ENCODE results near the gene ODF2. TPM values are rescaled to one million over a fixed set of nuclear protein-coding genes. Genes with fewer than 3 reads are reported as not detected.
"Not testable (repeated sequence)": the region's sequence is repeated elsewhere in the genome, so short reads cannot be mapped to it uniquely, and the experiment has no call there.

ODF2 gene
- total RNA-seq, 1 experiment from 2014 or later = 55.7 TPM

DNA sequence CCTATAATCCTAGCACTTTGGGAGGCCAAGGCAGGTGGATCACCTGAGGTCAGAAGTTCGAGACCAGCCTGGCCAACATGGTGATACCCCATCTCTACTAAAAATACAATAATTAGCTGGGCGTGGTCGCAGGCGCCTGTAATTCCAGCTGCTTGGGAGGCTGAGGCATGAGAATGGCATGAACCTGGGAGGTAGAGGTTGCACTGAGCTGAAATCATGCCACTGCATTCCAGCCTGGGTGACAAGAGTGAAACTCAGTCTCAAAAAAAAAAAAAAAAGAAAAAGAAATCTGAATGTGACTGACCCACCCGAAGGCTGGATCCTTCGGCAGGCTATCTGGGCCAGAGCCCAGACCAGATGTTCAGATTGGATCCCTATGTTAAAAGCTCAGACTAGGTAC lies 32.5 kb upstream of the ODF2 start:
- DNase-seq (ENCODE audit: low spot score) = peak; percentile 63

DNA sequence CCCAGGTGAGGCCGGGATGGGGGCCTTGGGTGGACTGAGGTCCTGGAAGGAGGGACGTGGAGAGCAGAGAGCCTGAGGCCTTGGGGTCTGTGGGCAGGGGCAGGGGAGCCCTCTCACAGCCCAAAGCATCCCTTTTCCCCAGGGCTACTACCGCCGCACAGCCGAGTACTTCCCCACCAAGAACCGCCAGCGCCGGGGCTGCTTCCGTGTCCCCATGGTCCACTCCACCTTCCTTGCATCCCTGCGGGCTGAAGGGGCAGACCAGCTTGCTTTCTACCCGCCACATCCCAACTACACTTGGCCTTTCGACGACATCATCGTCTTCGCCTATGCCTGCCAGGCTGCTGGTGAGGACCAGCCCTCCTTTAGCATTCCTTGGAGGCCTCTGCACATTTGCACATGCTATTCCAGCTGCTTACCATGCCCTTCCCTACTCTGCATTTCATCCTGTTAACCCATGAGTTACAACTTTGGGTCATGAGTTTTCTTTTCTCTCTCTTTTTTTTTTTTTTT lies 31.5 kb upstream of the ODF2 start:
- DNase-seq (ENCODE audit: low spot score) = no peak

DNA sequence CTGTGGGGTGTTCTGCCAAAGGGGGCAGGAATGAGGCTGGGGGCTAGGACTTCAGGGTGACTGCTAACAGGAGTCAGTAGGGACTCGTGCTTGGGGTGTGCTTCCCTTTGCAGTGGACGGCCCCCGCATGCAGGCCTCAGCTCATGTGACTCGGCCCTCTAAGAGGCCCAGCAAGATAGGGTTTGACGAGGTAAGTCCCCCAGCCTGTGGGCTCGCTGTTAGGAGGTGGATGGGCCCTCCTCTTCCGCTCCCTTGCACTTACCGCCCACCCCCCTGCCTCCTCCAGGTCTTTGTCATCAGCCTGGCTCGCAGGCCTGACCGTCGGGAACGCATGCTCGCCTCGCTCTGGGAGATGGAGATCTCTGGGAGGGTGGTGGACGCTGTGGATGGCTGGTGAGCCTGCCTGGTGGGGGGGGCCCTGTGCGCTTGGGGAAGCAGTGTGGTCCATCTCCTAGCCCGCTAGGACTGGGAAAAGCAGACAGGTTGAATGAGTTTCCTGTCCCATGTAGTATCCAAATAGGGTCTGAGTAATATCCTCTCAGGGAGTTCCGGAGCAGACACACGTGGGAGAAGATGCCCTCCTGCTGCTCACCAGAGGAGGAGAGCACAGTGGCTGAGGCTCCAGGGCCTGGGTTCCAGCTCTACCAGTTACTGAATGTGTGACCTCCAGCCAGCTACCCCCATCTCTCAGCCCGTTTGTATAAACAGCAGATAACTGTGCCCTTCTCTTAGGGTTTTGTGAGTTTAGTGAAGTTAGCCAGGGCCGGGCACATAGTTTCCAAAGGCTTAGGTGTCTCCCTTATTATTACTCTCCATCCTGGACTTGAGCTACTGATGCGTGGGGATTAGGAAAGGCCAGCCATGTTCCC lies 26.9 kb upstream of the ODF2 start:
- DNase-seq (ENCODE audit: low spot score) = peak; percentile 60

DNA sequence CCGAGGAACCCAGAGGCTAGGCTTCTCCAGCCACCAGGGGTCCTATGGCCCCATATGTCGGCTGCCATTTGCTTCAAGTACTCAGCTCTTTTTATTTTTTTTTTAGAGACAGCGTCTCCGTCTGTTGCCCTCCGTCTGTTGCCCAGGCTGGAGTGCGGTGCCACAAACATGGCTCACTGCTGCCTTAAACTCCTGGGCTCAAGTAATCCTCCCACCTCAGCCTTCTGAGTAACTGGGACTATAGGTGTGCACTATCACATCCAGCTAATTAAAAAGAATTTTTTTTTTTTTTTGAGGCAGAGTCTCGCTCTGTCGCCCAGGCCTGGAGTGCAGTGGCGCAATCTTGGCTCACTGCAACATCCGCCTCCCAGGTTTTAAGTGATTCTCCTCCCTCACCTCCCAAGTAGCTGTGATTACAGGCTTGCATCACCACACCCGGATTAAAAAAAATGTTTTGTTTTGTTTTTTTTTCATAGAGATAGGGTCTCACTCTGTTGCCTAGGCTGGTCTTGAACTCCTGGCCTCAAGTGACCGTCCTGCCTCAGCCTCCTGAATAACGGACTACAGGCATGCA lies 26.2 kb upstream of the ODF2 start:
- DNase-seq (ENCODE audit: low spot score) = no peak

DNA sequence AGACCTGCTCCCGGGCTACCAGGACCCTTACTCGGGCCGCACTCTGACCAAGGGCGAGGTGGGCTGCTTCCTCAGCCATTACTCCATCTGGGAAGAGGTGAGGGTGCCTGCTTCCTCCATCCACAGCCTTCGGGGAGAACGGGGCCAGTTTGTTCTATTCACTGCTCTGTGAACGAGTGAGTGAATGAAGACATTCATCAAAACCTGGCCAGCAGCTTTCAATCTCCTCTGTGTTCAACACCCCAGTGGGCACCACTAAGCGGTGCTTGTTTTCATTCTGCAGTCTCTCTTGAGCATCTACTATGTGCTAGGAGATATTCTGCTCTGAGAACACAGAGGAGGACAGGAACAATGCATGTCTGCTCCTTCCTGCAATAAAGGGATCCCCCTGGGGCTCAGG lies 24.6 kb upstream of the ODF2 start:
- no peak for DNase-seq (ENCODE audit: low spot score)

DNA sequence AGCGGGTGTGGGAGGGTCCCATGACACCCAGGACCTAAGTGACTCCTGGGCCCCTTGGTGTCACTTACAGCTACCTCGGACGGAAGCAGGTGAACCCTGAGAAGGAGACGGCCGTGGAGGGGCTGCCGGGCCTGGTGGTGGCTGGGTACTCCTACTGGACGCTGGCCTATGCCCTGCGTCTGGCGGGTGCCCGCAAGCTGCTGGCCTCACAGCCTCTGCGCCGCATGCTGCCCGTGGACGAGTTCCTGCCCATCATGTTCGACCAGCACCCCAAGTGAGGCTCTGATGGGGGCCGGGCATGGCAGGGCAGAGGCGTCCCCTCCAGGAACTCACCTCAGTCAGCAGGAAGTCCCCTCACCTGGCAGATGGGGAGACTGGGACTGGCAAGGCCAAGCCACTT lies 21.5 kb upstream of the ODF2 start:
- DNase-seq (ENCODE audit: low spot score) = no peak

DNA sequence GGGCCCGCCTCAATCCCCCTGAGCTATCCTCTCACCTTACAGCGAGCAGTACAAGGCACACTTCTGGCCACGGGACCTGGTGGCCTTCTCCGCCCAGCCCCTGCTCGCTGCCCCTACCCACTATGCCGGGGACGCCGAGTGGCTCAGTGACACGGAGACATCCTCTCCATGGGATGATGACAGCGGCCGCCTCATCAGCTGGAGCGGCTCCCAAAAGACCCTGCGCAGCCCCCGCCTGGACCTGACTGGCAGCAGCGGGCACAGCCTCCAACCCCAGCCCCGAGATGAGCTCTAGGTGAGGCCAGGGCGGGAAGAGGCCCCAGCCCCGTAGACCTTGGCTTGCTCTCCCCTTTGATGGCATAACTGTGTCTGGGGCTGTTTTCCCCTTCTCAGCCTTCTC lies 20.2 kb upstream of the ODF2 start:
- DNase-seq (ENCODE audit: low spot score) = no peak

DNA sequence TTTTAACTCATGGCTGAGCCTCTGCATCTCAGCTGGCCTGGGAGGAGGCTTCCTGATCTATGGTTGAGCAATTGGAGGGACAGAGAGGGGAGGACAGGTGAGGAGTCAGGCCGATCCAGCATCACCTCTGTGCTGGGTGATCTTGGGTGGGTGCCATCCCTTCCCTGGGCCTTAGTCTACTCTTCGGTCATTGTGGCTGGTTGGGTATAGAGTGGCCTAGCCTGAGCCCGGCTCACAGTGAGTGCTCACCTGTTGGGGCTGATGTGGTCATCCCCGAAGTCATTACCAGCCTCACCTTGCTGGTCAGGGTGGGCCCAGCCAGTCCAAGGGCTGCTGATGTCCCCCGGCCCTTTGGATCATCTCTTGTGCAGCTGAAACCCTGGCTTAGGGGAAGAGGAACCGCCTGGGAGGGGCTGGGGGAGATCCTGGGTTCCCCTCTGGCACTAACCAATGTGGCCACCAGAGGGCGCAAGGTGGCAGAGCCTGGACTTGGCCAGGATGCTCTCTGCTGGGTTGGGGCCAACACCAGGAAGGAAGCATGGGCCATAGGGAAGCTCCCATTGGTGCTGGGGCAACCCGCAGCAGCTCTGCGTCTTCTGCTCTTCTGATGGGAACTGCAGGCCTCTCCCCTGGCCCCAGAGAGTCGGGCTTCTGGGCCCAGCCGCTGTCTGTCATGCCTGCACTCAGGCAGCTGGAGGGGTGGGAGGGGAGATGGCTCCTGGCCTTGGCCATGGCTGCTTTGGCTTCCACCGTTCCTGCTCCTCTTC lies 17.3 kb upstream of the ODF2 start:
- DNase-seq (ENCODE audit: low spot score) = peak; percentile 84

DNA sequence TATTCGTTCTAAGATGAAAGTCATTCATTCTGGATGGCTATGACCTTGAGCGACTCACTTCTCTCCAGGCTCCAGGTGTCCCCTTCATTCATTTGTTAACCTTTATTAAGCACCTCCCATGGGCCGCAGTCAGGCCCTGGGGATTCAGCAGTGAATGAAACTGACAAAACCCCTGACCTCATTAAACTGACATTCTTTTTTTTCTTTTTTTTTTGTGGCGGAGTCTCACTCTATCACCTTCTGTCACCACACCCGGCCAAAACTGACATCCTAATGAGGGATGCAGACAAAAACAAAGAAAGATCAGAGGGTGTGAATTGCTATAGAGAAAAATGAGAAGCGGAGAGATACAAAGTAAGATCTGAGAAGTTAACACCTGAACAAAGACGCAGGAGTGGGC lies 16.5 kb upstream of the ODF2 start:
- DNase-seq (ENCODE audit: low spot score) = no peak

DNA sequence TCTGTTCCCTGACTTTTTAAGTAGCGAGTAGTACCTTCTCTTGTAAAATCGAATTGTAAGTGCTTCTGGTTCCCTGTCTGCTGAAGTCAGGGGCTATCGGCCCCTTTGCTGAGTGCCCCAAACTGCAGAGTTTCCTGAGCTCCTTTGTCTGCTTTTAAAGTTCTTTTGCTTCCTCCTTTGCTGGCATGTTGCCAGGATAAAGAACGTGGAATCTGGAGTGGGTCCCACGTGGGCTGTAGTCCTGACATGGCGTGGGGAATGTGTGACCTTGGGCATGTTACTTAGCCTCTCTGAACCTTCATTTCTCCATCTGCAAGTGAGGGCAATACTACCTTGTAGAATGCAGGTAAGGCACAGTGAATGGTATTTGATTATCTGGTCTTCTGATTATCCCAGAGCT lies 13.7 kb upstream of the ODF2 start:
- no peak for DNase-seq (ENCODE audit: low spot score)

DNA sequence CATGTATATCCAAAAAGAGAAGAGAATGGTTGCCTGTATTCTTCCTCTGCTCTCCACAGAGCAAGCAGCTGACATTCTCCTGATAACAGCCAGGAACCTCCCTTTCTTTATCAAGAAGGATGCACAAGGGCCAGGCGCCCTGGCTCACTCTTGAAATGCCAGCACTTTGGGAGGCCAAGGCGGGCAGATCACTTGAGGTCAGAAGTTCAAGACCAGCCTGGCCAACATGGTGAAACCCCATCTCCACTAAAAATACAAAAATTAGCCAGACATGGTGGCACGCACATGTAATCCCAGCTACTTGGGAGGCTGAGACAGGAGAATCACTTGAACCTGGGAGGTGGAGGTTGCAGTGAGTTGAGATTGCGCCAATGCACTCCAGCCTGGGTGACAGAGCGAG lies 9.3 kb upstream of the ODF2 start:
- not testable (repeated sequence) for DNase-seq (ENCODE audit: low spot score)

DNA sequence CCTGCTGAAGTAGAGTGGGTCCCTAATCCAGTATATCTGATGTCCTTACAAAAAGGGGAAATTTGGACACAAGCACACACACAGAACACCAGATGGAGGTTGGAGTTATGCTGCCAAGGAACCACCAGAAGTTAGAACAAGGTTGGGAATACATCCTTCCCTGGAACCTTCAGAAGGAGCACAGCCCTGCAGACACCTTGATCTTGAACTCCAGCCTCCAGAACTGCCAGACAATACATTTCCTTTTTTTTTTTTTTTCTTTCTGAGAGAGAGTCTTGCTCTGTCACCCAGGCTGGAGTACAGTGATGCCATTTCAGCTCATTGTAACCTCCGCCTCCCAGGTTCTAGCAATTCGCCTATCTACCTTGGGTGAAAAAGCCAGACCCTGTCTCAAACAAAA lies 7.1 kb upstream of the ODF2 start:
- DNase-seq (ENCODE audit: low spot score) = no peak

DNA sequence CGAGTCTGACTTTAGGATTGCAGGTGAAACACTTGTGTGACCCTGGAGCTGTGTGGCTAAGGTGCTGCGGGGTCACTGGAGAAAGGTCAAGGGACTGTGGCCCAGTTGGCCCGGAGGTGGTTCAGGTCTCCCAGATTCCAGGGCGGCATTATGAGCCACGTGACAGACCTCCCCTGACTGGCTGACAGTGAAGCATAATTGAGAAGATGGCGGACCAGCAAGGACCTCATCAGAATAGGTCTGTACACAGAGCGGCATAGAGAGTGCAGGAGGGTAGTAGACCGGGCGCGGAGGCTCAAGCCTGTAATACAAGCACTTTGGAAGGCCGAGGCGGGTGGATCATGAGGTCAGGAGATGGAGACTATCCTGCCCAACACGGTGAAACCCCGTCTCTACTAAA lies 815 bp upstream of the ODF2 start:
- no peak for DNase-seq (ENCODE audit: low spot score)

DNA sequence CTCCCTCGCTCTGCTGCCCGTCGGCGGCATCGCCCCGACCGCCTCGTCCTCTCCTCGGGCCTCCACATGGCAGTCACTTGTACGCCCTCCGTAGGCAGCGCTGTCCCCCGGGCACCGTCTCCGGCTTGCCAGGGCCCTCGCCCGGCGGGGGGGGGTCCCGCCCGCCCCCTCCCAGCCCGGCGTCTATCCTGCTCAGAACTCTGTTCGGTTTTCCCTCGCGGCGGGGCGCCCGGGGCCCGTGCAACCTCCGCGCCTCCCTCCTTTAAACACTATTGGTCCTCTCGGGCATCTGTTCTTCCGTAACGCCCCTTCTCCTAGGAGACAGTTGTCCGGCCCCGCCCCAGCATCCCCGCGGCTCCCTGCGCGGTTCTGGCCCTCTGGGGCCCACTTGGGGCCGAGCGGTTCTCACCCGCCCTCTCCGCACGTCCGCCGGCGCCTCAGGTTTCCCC lies 831 bp downstream of the ODF2 start:
- peak; percentile 83 for DNase-seq (ENCODE audit: low spot score)

DNA sequence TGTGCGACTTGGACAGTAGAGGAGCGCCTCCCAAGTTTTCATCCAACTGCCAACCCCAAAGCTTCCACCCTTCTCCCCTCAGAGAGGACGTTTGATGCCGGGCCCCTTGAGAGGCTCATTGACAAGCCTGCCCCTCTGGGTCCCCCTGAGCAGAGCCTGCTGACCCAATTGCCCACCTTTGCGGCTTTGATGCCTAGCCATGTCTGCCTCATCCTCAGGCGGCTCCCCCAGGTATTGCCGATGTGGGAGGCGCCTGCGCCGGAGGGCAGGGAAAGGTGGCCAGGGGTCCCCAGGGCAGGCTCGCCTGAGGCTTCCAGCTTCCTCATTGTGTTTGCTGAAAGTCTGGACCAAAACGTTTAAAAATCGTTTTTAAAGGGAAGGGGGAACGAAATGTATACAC lies 1.4 kb downstream of the ODF2 start:
- DNase-seq (ENCODE audit: low spot score) = no peak

DNA sequence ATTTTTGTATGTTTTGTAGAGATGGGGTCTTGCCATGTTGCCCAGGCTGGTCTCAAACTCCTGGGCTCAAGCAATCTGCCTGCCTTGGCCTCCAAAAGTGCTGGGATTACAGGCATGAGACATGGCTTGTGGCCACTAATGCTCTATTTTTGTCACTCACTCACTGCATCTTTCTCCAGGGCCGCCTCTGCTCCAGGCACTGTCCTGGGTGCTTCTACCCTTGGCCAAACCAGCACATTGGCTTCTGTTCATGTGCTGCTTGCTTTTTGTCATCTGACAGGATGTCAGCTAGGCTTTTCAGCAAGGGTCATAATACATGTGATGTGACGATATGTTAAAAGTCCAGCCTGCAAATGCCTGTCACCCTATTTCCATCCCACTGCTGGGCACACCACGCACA lies 3.2 kb downstream of the ODF2 start:
- DNase-seq (ENCODE audit: low spot score) = no peak

DNA sequence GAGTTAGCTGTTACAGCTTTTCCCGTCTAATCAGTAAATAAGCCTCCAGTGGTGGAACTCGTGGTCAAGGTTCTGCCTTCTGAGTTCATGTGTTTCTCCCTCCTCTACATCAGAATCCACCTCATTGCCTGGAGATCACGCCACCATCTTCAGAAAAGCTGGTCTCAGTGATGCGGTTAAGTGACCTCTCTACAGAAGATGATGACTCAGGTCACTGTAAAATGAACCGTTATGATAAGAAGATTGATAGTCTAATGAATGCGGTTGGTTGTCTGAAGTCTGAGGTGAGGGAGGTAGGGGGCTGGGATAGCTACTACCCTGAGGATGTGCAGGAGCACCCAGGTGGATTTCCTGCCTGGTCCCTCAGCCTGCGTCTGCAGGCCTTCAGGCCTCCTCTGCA lies 13.3 kb downstream of the ODF2 start:
- no peak for DNase-seq (ENCODE audit: low spot score)

DNA sequence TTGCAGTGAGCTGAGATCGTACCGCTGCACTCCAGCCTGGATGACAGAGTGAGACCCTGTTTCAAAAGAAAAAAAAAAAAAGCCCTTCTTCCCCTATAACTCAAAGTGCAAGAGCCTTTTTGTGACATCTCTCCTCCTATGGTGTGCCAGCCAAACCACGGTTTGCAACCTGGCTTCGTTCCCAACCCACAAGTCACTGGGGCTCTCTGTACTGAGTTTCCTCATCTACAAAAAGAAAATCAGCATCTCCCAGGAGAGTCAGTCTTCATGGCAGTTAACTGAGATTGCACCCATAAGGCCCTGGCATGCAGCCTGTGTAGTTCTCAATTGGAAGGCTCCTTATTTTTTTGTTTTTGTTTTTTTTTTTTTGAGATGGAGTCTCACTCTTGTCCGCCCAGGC lies 14.8 kb downstream of the ODF2 start:
- DNase-seq (ENCODE audit: low spot score) = peak; percentile 54

DNA sequence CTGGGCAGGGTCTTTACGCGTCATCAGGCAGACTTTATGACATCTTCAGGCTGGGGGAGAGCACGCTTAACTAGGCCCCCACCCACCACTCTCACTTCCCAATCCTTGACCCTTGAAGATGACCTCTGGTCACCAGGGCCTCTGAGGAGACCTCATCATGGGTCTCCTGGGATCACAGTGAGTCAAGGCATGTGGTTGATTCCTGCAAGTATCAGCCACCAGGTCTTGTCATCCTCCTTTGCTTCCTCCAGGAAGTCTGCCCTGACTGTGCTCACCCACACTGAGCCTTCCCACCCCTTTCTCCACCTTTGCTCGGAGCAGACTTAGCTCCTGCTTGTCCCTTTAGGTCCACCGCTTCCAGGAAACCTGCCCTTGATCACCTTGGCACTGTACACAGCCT lies 17.3 kb downstream of the ODF2 start:
- no peak for DNase-seq (ENCODE audit: low spot score)

DNA sequence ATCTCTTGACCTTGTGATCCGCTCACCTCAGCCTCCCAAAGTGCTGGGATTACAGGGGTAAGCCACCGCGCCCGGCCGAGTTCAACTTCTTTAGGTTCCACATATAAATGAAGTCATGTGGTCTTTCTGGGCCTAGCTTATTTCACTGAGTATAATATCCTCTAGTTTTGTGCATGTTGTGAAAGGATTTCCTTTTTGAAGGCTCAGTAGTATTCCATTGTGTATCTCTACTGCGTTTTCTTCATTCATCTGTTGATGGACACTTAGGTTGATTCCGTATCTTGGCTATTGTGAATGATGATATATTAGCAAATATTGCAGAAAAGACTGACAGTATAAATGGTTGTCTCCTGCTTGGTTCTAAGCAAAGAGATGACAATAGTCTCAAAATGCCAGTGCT lies 20.1 kb downstream of the ODF2 start:
- no peak for DNase-seq (ENCODE audit: low spot score)

DNA sequence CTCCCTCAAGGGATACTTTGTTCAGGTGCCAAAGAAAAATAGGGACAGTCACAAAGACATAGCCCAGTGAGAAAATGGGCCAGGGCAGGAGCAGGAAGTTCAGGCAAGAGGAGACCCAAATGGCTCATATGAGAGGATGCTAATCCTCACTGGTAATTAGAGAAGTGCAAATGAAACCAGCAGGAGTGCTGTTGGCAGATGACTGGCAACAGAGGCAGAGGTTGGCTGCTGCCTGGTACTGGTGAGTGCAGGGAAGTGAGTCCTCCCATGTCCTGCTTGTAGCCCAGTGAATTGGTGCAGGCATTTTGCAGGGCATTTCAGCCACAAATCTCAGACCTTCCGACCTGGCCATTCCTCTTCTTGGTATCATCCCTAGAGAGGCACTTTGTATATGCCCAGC lies 23.5 kb downstream of the ODF2 start:
- no peak for DNase-seq (ENCODE audit: low spot score)

DNA sequence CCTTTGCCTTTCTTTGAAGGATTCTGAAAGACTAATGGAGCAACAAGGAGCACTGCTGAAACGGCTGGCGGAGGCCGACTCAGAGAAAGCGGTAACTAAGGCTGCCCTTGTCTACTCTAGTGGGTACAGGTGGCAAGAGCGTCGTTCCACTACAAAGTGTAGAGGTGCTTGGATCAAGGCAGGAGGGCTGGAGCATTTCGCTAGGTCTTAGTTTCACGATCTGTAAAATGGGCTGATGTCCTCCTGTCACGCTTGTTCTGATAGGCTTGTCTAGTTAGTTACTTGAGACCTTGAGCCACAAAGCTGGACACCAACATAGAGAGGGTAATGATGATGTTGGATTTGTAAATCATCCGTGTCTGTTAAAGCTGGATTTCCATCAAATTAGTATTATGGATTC lies 25.8 kb downstream of the ODF2 start:
- no peak for DNase-seq (ENCODE audit: low spot score)

DNA sequence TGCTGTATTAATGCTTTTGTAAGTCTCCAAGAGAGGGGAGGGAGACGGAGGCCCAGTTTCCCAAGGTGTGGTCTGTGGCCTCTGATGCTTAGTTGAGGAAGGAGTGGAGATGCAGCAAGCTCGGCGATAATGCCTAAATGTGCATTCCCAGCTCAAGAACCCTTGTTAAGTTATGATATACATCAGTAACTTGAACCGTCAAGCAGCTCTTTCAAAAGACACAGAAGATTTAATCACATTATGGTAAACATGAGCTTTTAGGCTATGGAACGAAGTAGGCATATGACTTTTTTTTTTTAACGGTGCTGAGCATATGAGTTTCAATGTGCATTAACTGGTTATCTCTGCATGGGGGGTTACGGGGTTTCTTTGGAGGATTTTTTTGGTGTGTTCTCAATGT lies 26.4 kb downstream of the ODF2 start:
- no peak for DNase-seq (ENCODE audit: low spot score)

All from A172 (cell line).